ENCODE data around the gene ACBD6. TPM values are rescaled to one million over a fixed set of nuclear protein-coding genes. Genes with fewer than 3 reads are reported as not detected.

Gene ACBD6
- total RNA-seq, 2 experiments from 2014 or later, result 45.6 to 46.8 TPM

DNA sequence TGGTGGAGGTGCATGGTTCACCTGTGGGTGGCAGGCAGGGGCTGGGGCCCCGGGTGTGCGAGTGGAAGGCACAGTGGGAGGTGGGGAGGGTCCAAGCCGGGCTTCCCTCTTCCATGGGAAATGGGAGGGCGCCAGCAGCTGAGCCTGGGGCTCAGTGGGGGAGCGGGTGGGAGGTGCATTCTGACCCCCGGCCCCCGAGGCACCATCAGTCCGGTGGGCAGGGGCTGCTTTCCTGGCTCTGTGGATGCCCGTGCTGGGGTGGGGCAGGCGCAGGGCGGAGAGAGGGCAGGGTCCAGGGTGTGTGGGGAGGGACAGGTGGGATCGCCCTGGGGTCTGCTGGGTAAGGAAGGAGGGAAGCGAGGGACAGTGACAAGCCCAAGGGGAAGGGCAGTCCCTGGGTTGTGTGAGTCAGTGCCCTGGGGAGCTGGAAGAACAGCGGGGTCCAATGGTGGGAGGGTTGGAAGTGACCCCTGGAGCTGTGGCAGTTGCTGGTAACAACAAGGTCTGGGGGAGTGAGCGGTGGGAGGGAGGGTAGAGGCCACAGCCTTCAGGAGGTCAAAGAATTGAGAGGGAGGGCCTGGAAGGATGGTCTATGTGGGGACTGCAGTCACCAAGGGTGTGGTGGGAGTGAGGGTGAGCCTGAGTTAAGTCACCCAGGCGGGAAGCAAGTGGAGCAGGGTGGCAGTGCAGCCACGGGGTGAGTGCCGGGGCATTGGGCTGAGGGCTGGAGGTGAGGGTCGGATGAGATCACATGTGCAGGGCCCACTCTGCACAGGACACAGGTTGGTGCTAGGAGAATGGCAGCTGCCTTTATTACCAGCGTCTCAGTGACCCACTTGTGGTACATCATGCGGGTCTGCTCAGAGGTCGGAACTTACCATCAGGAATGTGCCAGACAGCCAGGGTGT is 242.7 kb downstream of the ACBD6 start:
- Mint-ChIP-seq H3K9me3 (ENCODE audit: low read depth) (no peaks in the 10 kb centered on the region), H3K4me3 (no peak overlapping the region), H3K27ac (no peak overlapping the region), H3K27me3 (peaks cover 20% of the 10 kb centered on the region), H3K4me1 (no peaks in the 10 kb centered on the region), H3K36me3 (ENCODE audit: low read depth) (no peaks in the 10 kb centered on the region)
- ChIA-PET CTCF (interaction anchor here (0.6 to 2.3 kb wide), 3 partner anchors 7 to 218 kb away, joined by 3 to 5 read pairs (median 3); no protein-coding TSS in a partner anchor), POLR2A (no interaction called here)
- DNase-seq, result no peak
- intact Hi-C loops (cut with DNase I, micrococcal nuclease), result no loop called here
- ATAC-seq, result no peak

DNA sequence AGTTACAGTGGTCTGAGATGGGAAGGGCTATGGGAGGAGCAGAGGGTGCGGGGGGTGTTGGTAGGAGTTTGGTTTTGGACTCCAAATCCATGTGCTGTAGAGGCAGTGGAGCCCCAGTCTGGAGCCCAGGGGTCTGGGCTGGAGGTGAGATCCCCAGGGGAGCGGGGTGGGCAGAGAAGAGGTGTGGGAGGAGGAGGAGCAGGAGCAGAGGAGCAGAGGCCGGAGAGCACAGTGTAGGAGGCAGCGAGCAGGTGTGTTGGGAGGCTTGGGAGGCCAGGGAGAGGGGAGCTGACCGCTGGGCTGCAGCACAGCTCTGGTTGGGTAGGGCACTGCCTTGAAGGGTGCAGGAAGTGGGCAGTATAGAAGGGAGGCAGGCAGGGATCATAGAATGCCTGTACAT is 243.4 kb downstream of the ACBD6 start:
- peaks cover 24% of the 10 kb centered on the region for H3K27me3 Mint-ChIP-seq
- H3K27ac Mint-ChIP-seq, result no peak overlapping the region
- intact Hi-C loops (cut with DNase I, micrococcal nuclease), result no loop called here
- H3K36me3 Mint-ChIP-seq (ENCODE audit: low read depth), result no peaks in the 10 kb centered on the region
- POLR2A ChIA-PET, result no interaction called here
- ATAC-seq (no peak), DNase-seq (no peak)
- H3K4me1 Mint-ChIP-seq, result no peaks in the 10 kb centered on the region
- CTCF ChIA-PET, result interaction anchor here (0.8 kb wide), 1 partner anchor 127 kb away, joined by 3 read pairs; no protein-coding TSS in a partner anchor
- H3K9me3 Mint-ChIP-seq (ENCODE audit: low read depth), result no peaks in the 10 kb centered on the region
- H3K4me3 Mint-ChIP-seq, result no peak overlapping the region

DNA sequence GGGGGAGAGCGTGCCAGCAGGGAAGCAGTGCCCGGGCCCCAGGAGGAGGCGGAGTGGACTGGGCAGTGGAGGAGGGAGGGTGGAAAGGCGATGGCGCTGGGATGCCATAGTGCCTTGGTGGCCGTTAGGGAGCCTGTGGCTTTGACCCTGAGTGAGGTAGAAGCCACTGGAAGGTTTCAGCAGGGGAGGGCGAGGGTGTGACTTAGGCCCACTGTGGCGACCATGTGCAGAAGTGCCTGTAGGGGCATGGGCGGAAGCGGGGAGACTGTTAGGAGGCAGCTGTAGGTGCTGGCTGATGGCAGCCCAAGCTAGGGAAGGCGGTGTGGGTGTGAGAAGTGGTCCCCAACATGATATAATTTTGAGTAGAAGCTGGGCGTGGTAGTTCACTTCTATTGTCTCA is 244.1 kb downstream of the ACBD6 start:
- no peaks in the 10 kb centered on the region for H3K9me3 Mint-ChIP-seq (ENCODE audit: low read depth)
- intact Hi-C loops (cut with DNase I, micrococcal nuclease), result no loop called here
- no peaks in the 10 kb centered on the region for H3K4me1 Mint-ChIP-seq
- H3K27me3 Mint-ChIP-seq, result peaks cover 24% of the 10 kb centered on the region
- no peak overlapping the region for H3K4me3 Mint-ChIP-seq
- POLR2A ChIA-PET, result no interaction called here
- CTCF ChIA-PET, result interaction anchor here (0.8 kb wide), 1 partner anchor 127 kb away, joined by 3 read pairs; no protein-coding TSS in a partner anchor
- ATAC-seq (no peak), DNase-seq (no peak)
- H3K36me3 Mint-ChIP-seq (ENCODE audit: low read depth), result no peaks in the 10 kb centered on the region
- H3K27ac Mint-ChIP-seq, result no peak overlapping the region

DNA sequence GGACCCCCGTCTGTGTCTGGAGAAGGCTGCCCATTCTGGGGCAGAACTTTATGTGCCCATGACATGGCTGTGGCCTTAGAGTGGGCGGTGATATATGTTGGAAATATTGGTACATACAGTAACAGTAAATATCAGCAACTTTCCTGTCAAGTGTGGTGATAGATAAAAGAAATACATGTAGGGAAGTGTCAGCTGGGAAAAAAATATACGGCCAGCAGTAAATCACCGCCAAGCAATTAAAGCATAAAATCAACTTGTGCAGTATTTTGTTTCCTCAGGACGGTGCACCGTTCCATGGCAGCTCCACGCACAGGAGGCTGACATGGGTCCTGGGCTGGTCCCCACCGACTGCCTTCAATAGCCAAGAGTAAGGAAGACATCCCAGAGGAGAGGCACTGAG is 244.9 kb downstream of the ACBD6 start:
- POLR2A ChIA-PET, result no interaction called here

DNA sequence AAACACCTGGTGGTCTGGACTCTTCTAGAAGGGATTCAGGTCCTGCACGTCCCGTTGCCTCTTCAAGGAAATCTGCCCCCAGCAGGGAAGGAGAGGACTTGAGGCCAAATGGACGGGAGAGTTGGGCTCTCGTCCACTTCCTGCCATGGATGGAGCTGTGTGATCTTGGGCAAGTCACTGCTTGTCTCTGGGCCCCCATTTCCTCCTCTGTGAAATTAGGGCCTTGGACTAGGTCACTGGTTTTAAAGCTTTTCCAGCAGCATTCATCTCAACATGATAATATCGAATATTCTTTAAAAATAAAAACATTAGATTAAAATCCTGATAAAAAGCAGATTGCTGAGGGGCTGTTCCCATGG is 245.4 kb downstream of the ACBD6 start:
- Mint-ChIP-seq H3K36me3 (ENCODE audit: low read depth) (no peaks in the 10 kb centered on the region), H3K4me3 (no peak overlapping the region), H3K4me1 (no peaks in the 10 kb centered on the region), H3K27ac (no peak overlapping the region), H3K27me3 (peaks cover 28% of the 10 kb centered on the region), H3K9me3 (ENCODE audit: low read depth) (no peaks in the 10 kb centered on the region)
- no peak for DNase-seq
- CTCF ChIA-PET, result interaction anchor here (0.5 kb wide), 1 partner anchor 107 kb away, joined by 3 read pairs; no protein-coding TSS in a partner anchor
- intact Hi-C loops (cut with DNase I, micrococcal nuclease), result no loop called here
- POLR2A ChIA-PET, result no interaction called here
- no peak for ATAC-seq

More for the DNA sequence above, 244.9 kb downstream of the ACBD6 start:
- ATAC-seq, result no peak
- Mint-ChIP-seq H3K9me3 (ENCODE audit: low read depth) (no peaks in the 10 kb centered on the region), H3K36me3 (ENCODE audit: low read depth) (no peaks in the 10 kb centered on the region), H3K4me1 (no peaks in the 10 kb centered on the region), H3K27me3 (peaks cover 27% of the 10 kb centered on the region), H3K4me3 (no peak overlapping the region), H3K27ac (no peak overlapping the region)
- CTCF ChIA-PET, result no interaction called here
- intact Hi-C loops (cut with DNase I, micrococcal nuclease), result no loop called here
- DNase-seq, result no peak

DNA sequence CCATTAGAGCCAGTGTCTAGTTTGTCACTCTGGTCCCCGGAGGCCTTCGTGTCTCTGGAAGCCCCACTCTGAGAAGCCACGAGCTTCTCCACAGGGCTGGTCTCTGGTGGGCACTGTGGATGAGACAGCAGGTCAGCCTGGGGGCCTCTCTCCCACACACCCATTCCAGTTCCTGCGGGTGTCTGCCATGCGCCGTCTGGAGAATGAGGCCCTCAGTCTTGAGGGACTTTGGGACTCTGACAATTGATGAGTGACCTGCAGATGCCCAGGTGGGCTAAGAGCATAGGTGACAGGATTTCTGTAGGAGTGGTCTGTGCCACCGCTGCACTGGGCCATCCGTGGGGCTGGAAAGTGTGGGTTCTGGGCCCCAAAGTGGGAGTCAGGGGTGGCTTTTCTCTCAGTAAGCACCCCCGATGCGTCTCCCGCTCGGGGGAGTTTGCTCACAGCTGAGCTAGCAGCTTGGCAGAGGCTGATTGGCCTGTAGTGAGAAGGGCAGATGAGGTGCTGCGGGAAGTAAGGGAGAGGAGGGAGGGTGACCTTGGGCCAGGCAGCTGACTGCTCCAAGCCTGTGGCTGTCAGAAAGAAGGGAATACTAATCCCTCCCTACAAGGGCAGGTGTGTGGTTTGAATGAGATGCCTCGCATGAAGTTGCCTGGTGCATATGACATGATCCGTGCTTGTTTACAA is 245.9 kb downstream of the ACBD6 start:
- CTCF ChIA-PET, result interaction anchor here (0.5 kb wide), 1 partner anchor 108 kb away, joined by 3 read pairs; no protein-coding TSS in a partner anchor
- ATAC-seq, result no peak
- intact Hi-C loops (cut with DNase I, micrococcal nuclease), result no loop called here

DNA sequence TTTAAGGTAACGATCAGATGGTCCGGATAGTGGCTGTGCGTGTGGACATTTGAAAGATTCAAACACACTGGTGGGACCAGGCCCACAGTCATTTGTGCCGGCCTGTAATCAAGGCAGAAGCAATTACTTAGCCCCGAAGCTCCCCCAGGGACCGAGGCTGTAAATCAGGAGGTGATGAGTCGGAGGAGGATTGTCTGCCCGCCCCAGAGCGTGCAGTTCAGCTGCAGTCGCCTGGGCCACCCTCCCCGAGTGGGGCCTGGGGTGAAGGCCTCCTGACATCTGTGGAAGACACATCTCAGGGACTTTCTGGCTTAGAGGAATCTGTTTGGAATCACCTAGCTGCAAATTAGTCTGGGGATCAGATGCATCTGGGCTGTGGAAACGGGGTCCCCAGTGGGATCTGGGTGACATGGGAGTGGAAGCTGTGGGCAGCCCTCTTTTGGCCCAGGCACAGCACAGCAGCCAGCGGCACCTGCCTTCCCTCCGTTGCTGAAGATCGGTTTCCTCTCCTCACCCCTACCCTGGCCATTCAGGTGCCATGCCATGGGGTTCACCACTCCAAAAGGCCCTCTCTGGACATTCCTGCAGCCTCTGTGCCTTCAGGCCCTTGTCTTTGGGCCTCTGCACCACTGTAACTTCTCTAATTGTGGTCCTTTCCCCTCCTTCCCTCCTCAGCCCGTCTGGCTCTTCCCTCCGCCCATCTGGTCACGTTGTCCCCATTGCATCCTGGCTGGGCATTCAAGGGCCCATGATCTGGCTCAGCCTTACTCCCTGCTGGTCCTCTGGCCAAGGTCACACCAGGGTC is 246.6 kb downstream of the ACBD6 start:
- no peak for DNase-seq
- ChIA-PET POLR2A (no interaction called here), CTCF (interaction anchor here (0.7 kb wide), 1 partner anchor 386 kb away, joined by 3 read pairs; no protein-coding TSS in a partner anchor)
- Mint-ChIP-seq H3K4me1 (no peaks in the 10 kb centered on the region), H3K9me3 (ENCODE audit: low read depth) (no peaks in the 10 kb centered on the region), H3K4me3 (no peak overlapping the region), H3K27me3 (peaks cover 36% of the 10 kb centered on the region), H3K36me3 (ENCODE audit: low read depth) (no peaks in the 10 kb centered on the region), H3K27ac (no peak overlapping the region)
- no peak for ATAC-seq
- intact Hi-C loops (cut with DNase I, micrococcal nuclease), result no loop called here

More for the DNA sequence above, 245.9 kb downstream of the ACBD6 start:
- Mint-ChIP-seq H3K36me3 (ENCODE audit: low read depth) (no peaks in the 10 kb centered on the region), H3K27ac (no peak overlapping the region), H3K4me3 (no peak overlapping the region), H3K4me1 (no peaks in the 10 kb centered on the region), H3K9me3 (ENCODE audit: low read depth) (no peaks in the 10 kb centered on the region), H3K27me3 (peaks cover 30% of the 10 kb centered on the region)
- POLR2A ChIA-PET, result no interaction called here
- DNase-seq, result no peak

DNA sequence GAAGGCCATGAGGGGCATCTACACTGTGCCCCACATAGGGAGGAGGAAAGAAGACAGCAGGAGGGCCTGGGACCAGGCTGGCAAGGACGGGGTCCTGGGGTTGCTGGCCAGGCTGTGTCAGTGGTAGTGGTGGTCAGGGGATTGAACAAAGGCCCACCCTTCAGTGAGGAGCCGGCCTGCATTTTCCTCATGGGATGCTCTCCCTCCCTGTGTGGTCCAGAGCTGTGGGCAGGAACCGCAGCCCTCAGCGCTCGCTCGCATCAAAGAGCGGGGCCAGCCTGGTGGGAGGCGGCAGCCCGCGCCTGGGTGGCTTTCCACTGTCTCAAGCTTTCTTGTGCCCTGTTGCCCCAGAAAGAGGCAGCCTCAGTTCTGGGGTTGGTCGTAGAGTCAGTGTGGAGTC is 247.5 kb downstream of the ACBD6 start:
- Mint-ChIP-seq H3K36me3 (ENCODE audit: low read depth) (no peaks in the 10 kb centered on the region), H3K27me3 (peaks cover 38% of the 10 kb centered on the region), H3K4me1 (no peaks in the 10 kb centered on the region), H3K27ac (no peak overlapping the region), H3K4me3 (no peak overlapping the region), H3K9me3 (ENCODE audit: low read depth) (no peaks in the 10 kb centered on the region)
- ChIA-PET POLR2A (no interaction called here), CTCF (no interaction called here)
- DNase-seq, result no peak
- intact Hi-C loops (cut with DNase I, micrococcal nuclease), result loop anchor here in 1 of 2 experiments (5.0 kb wide), 1 partner anchor 112 kb away; no protein-coding TSS in a partner anchor
- ATAC-seq, result no peak

DNA sequence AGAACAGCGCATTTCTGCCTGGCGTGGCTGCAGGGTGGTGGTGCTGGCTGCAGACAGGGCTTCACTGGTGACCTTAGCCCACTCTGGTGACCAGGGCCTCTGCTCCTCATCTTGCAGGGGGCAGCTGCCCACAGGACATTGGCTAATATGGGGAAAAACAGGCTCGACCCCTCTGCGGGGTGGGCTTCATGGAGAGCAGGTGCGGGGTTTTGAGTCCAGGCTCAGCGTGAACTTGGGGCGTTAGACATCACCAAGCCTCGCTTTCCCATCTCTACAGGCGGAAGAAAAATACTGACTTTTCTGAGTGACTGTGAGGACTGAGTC is 247.9 kb downstream of the ACBD6 start:
- H3K9me3 Mint-ChIP-seq (ENCODE audit: low read depth), result no peaks in the 10 kb centered on the region
- DNase-seq, result no peak
- H3K36me3 Mint-ChIP-seq (ENCODE audit: low read depth), result no peaks in the 10 kb centered on the region
- H3K27ac Mint-ChIP-seq, result no peak overlapping the region
- no peak overlapping the region for H3K4me3 Mint-ChIP-seq
- ATAC-seq, result no peak
- CTCF ChIA-PET, result interaction anchor here (0.6 to 1.1 kb wide), 3 partner anchors 29 to 225 kb away, joined by 3 to 4 read pairs (median 3); no protein-coding TSS in a partner anchor
- no peaks in the 10 kb centered on the region for H3K4me1 Mint-ChIP-seq
- intact Hi-C loops (cut with DNase I, micrococcal nuclease), result loop anchor here in 1 of 2 experiments (5.0 kb wide), 1 partner anchor 113 kb away; no protein-coding TSS in a partner anchor
- POLR2A ChIA-PET, result no interaction called here
- H3K27me3 Mint-ChIP-seq, result peaks cover 41% of the 10 kb centered on the region

DNA sequence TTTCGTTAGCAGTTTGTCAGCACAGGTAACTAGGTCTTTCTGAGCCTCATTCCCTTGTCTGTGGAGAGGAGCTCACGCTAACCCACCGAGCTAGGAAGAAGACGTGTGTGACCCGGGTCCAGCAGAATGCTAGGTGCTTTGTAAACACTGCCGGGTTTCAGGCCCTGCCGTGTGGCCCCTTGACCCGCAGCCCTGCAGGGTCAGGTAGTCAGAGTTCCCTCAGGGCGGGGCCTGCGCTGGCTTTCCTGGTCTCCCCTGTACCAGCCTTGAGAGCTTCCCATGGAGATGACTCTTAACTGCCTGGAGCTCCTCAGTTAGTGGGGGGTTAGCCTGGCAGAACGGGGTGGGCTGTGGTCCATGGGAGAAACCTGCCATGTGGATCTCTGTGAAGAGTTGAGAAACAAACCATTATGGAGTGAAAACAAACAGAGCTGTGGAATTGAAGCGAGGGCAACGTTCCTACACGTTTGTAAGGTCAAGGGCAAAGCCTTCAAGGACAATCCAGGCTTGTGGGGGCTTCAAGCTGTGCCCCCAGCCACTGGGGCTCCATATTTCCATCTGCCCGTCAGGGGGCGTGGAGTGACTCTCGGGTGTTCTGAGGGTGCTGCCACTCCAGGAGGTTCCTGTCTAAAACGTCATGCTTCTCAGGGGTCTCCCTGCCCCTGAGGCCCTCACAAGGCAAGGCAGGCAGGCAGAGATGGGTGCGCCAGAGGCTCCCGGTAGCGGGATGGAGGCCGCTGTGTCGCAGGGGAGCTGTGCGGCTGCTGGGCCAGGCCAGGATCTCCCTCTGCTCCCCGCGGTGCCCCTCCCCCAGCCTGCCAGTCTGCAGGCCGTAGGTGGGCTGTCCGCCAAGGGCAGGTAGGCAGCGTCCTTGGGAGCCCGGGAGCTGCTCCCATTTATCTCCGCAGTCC is 248.5 kb downstream of the ACBD6 start:
- ATAC-seq (no peak), DNase-seq (no peak)
- H3K27me3 Mint-ChIP-seq, result peaks cover 38% of the 10 kb centered on the region
- intact Hi-C loops (cut with DNase I, micrococcal nuclease), result loop anchor here in 1 of 2 experiments (5.0 kb wide), 1 partner anchor 113 kb away; no protein-coding TSS in a partner anchor
- CTCF ChIA-PET, result interaction anchor here (0.6 to 2.2 kb wide), 25 partner anchors 7 to 610 kb away, joined by 3 to 11 read pairs (median 4); no protein-coding TSS in a partner anchor
- H3K36me3 Mint-ChIP-seq (ENCODE audit: low read depth), result no peaks in the 10 kb centered on the region
- H3K4me1 Mint-ChIP-seq, result no peaks in the 10 kb centered on the region
- no peak overlapping the region for H3K27ac Mint-ChIP-seq
- H3K9me3 Mint-ChIP-seq (ENCODE audit: low read depth), result no peaks in the 10 kb centered on the region
- no peak overlapping the region for H3K4me3 Mint-ChIP-seq
- POLR2A ChIA-PET, result no interaction called here

All from activated CD4-positive, alpha-beta T cell treated with anti-CD3 and anti-CD28 coated beads for 36 hours (primary cell).